HepG2 (cell line): ENCODE data around the gene NECTIN2. TPM values are rescaled to one million over a fixed set of nuclear protein-coding genes. Genes with fewer than 3 reads are reported as not detected.

Source experiments
- ARID5B ChIP-seq: IDR thresholded peaks from 2 replicates; pipeline ENCODE4 v1.4.0; 2020; ENCODE audit warnings: mild to moderate bottlenecking, missing genetic modification reagents
- E2F1 ChIP-seq: sonication (generic); formaldehyde crosslinking; IDR thresholded peaks from 2 replicates; pipeline ENCODE4 v1.5.0; 2020; ENCODE audit warnings: missing genetic modification reagents
- HNF4G ChIP-seq, 2 experiments: sonication (generic) in 1 of 2; formaldehyde crosslinking in 1 of 2; IDR thresholded peaks; 2 replicates each; pipeline versions ENCODE4 v1.4.0 to v1.6.1; 2011 to 2020; ENCODE audit warnings: borderline replicate concordance in 2 of 2, low read depth in 2 of 2, mild to moderate bottlenecking in 2 of 2, low read length in 1 of 2, missing genetic modification reagents in 1 of 2, moderate library complexity in 1 of 2
- JUNB ChIP-seq: sonication (generic); formaldehyde crosslinking; IDR thresholded peaks from 2 replicates; pipeline ENCODE4 v1.8.0; 2022; ENCODE audit warnings: missing genetic modification reagents, mild to moderate bottlenecking, borderline replicate concordance
- REL ChIP-seq: sonication (generic); formaldehyde crosslinking; conservative IDR thresholded peaks from 2 replicates; pipeline ENCODE4 v1.8.0; 2022; ENCODE audit warnings: mild to moderate bottlenecking, missing genetic modification reagents, moderate library complexity
- RFXANK ChIP-seq: IDR thresholded peaks from 2 replicates; pipeline ENCODE4 v1.6.1; 2016
- SMARCC2 ChIP-seq: fragments of 450-650 bp; IDR thresholded peaks from 2 replicates; pipeline ENCODE4 v1.6.1; 2017; ENCODE audit warnings: antibody characterized with exemption, mild to moderate bottlenecking
- SNAPC4 ChIP-seq: sonication (generic); formaldehyde crosslinking; IDR thresholded peaks from 2 replicates; pipeline ENCODE4 v1.4.0; 2020; ENCODE audit warnings: mild to moderate bottlenecking, missing genetic modification reagents
- SP5 ChIP-seq: IDR thresholded peaks from 2 replicates; pipeline ENCODE4 v1.6.1; 2016; ENCODE audit warnings: low read depth, borderline replicate concordance
- TFDP2 ChIP-seq: sonication (generic); formaldehyde crosslinking; IDR thresholded peaks from 2 replicates; pipeline ENCODE4 v1.4.0; 2020; ENCODE audit warnings: missing genetic modification reagents
- TMF1 ChIP-seq: sonication (generic); formaldehyde crosslinking; IDR thresholded peaks from 2 replicates; pipeline ENCODE4 v1.8.1; 2022; ENCODE audit warnings: low read depth, missing genetic modification reagents
- ZNF431 ChIP-seq: sonication (generic); formaldehyde crosslinking; IDR thresholded peaks from 2 replicates; pipeline ENCODE4 v1.9.0; 2022; ENCODE audit warnings: missing genetic modification reagents, low read depth, mild to moderate bottlenecking, borderline replicate concordance
- ZNF724P ChIP-seq: sonication (generic); formaldehyde crosslinking; IDR thresholded peaks from 2 replicates; pipeline ENCODE4 v1.8.0; 2022; ENCODE audit warnings: missing genetic modification reagents, borderline replicate concordance
- ZNF75D ChIP-seq: sonication (generic); formaldehyde crosslinking; IDR thresholded peaks from 2 replicates; pipeline ENCODE4 v1.8.1; 2023; ENCODE audit warnings: missing genetic modification reagents, mild to moderate bottlenecking, borderline replicate concordance
- ZNF772 ChIP-seq: sonication (generic); formaldehyde crosslinking; IDR thresholded peaks from 2 replicates; pipeline ENCODE4 v1.5.0; 2020; ENCODE audit warnings: mild to moderate bottlenecking, missing genetic modification reagents
- ZNF790 ChIP-seq: sonication (generic); formaldehyde crosslinking; IDR thresholded peaks from 2 replicates; pipeline ENCODE4 v1.8.0; 2022; ENCODE audit warnings: missing genetic modification reagents, mild to moderate bottlenecking, borderline replicate concordance
- ZNF83 ChIP-seq: sonication (generic); formaldehyde crosslinking; IDR thresholded peaks from 2 replicates; pipeline ENCODE4 v1.4.0; 2020; ENCODE audit warnings: missing genetic modification reagents, mild to moderate bottlenecking, borderline replicate concordance
- ZSCAN12 ChIP-seq: sonication (generic); formaldehyde crosslinking; IDR thresholded peaks from 2 replicates; pipeline ENCODE4 v1.9.0; 2021; ENCODE audit warnings: mild to moderate bottlenecking, missing genetic modification reagents
- polyA plus RNA-seq, 8 experiments: library from polyadenylated mRNA; depleted of rRNA in 3 of 8; stranded (reverse) in 7 of 8; unstranded in 1 of 8; fragments of >200 nt; fragmentation: Illumina TruSeq in 4 of 8; extraction: Trizol in 4 of 8; gene quantifications; 2 replicates each; pipeline versions ENCODE4 v1.2.1 to v1.2.3, GENCODE V29; 2011 to 2016; ENCODE audit warnings: low read depth in 4 of 8, missing spikeins in 1 of 8, mixed read lengths in 1 of 8; ENCODE audit not compliant: insufficient read depth in 1 of 8
- total RNA-seq, 5 experiments: library from RNA; depleted of rRNA; stranded (reverse); fragments of >200 nt; fragmentation: Illumina TruSeq; extraction: Trizol; gene quantifications; 2 replicates each; pipeline ENCODE4 v1.2.3, GENCODE V29; 2016; ENCODE audit warnings: low read depth in 1 of 5

Gene NECTIN2
- total and polyA plus RNA-seq, 2 of the 13 experiments (the other 11 are each of a cell fraction or from before 2014, with no cell fraction given): 75.4 to 114 TPM

- TF ChIP-seq SNAPC4: no peak
- TF ChIP-seq ARID5B (CRISPR knock-in tag): 0 out of 2 replicates have a peak, but pooled peaks have one; percentile 38
- no peak for TF ChIP-seq SP5 (CRISPR knock-in tag)
- no peak for TF ChIP-seq E2F1 (CRISPR knock-in tag)
- TF ChIP-seq TFDP2: no peak
- TF ChIP-seq RFXANK (CRISPR knock-in tag): no peak
- no peak for TF ChIP-seq ZNF431 (CRISPR knock-in tag)
- TF ChIP-seq ZNF724P: no peak
- TF ChIP-seq JUNB: no peak
- TF ChIP-seq TMF1 (CRISPR knock-in tag): no peak
- TF ChIP-seq ZNF772 (CRISPR knock-in tag): 0 out of 2 replicates have a peak, but pooled peaks have one; percentile 30
- no peak for TF ChIP-seq SMARCC2
- TF ChIP-seq REL (CRISPR knock-in tag): no peak
- TF ChIP-seq ZNF83 (CRISPR knock-in tag): no peak
- no peak for TF ChIP-seq ZNF75D (CRISPR knock-in tag)
- TF ChIP-seq ZSCAN12 (CRISPR knock-in tag): no peak
- TF ChIP-seq HNF4G (IDR thresholded peaks at IDR 0.05; ENCODE audit: borderline replicate concordance, low read depth, low read length): 0 out of 2 replicates have a peak, but pooled peaks have one; percentile 25
- TF ChIP-seq HNF4G (CRISPR knock-in tag; IDR thresholded peaks at IDR 0.05; ENCODE audit: borderline replicate concordance, low read depth): no peak
- TF ChIP-seq ZNF790: no peak
Measured at GRCh38 chr19:44822670-44823372, 23.3 kb upstream of the NECTIN2 start (continued).
